ENCODE results near the gene HECW1. TPM values are rescaled to one million over a fixed set of nuclear protein-coding genes. Genes with fewer than 3 reads are reported as not detected.
"Not testable (repeated sequence)": the region's sequence is repeated elsewhere in the genome, so short reads cannot be mapped to it uniquely, and the experiment has no call there.

Gene HECW1
- total RNA-seq, 1 donor from 2014 or later = not detected

DNA sequence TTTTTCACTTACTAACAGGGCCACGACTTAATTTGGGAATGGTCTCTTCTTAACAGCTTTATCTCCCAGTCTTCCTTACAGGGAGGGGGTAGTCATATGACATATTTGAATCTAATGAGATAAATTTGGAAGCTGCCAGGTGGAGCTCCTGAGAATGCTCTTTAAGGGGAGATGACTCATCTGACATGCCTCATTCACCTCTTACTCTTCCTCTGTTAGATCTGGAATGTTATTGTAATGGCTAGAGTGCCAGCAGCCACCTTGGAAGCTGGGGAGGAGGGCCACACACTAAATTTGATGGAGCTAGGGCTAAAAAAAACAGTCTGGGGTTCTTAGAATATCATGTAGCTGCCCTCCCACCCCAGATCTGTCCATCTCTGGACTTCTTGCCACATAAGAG lies 22.7 kb downstream of the HECW1 start:
- ChIA-PET POLR2A (no interaction called here), CTCF (no interaction called here)
- Mint-ChIP-seq H3K4me1 (no peaks in the 10 kb centered on the region), H3K9me3 (no peaks in the 10 kb centered on the region), H3K27ac (no peak overlapping the region), H3K4me3 (no peak overlapping the region), H3K36me3 (ENCODE audit: low read depth) (no peaks in the 10 kb centered on the region), H3K27me3 (peaks cover 11% of the 10 kb centered on the region)
- no peak for ATAC-seq (ENCODE audit: low read depth)
- TF ChIP-seq, protein P1, sequence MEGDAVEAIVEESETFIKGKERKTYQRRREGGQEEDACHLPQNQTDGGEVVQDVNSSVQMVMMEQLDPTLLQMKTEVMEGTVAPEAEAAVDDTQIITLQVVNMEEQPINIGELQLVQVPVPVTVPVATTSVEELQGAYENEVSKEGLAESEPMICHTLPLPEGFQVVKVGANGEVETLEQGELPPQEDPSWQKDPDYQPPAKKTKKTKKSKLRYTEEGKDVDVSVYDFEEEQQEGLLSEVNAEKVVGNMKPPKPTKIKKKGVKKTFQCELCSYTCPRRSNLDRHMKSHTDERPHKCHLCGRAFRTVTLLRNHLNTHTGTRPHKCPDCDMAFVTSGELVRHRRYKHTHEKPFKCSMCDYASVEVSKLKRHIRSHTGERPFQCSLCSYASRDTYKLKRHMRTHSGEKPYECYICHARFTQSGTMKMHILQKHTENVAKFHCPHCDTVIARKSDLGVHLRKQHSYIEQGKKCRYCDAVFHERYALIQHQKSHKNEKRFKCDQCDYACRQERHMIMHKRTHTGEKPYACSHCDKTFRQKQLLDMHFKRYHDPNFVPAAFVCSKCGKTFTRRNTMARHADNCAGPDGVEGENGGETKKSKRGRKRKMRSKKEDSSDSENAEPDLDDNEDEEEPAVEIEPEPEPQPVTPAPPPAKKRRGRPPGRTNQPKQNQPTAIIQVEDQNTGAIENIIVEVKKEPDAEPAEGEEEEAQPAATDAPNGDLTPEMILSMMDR (IDR thresholded peaks at IDR 0.05) = no peak
- intact Hi-C loops (cut with micrococcal nuclease) = no loop called here
- DNase-seq = no peak

DNA sequence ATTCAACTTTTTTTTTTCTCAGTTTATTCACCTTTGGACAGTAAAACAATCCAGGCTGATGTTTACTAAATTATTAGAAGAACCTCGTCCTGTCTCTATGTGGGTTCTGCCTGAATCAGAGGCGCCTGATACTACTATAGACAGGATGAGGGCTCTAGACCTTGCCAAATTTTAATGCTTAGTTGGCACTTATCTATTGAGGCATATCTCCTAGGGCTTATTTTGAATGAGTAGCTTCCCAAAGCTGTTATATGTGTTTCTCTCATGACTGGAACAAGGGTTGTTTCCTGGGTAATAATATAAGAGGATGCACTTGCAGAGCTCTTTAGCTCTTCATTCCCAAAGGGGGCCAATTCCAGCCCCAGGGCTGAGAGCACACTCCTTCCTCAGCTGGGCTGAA lies 23.6 kb downstream of the HECW1 start:
- H3K36me3 Mint-ChIP-seq (ENCODE audit: low read depth) = no peaks in the 10 kb centered on the region
- no peak overlapping the region for H3K27ac Mint-ChIP-seq
- no peaks in the 10 kb centered on the region for H3K9me3 Mint-ChIP-seq
- no peaks in the 10 kb centered on the region for H3K4me1 Mint-ChIP-seq
- POLR2A ChIA-PET = no interaction called here
- CTCF ChIA-PET = no interaction called here
- H3K4me3 Mint-ChIP-seq = no peak overlapping the region
- intact Hi-C loops (cut with micrococcal nuclease) = no loop called here
- TF ChIP-seq, protein P1 (IDR thresholded peaks at IDR 0.05) = no peak
- DNase-seq = no peak
- no peak for ATAC-seq (ENCODE audit: low read depth)
- peaks cover 12% of the 10 kb centered on the region for H3K27me3 Mint-ChIP-seq

DNA sequence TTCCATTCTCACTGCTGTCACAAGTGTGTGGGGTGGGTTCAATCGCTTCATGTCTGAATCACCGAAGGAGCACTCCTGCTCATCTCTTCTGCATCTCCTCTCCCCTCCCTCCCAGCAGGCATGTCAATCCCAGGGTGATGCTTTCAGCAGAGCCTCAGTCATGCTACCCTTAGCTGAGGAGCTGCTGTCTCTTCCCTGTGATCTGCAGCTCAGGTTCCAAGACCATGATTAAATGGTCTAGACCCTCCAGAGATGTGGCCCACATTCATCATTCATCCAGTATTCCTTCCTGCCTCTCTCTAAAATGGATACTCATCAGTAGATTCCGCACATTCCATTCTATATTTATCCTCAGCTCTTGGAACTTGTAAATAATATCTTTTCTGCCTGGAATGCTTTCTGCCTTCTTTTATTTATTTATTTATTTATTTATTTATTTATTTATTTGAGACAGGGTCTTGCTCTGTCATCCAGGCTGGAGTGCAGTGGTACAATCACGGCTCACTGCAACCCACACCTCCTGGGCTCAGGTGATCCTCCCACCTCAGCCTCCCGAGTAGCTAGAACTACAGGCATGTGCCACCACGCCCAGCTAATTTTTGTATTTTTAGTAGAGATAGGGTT lies 24.8 kb downstream of the HECW1 start:
- H3K4me3 Mint-ChIP-seq; ATAC-seq (ENCODE audit: low read depth); H3K36me3 Mint-ChIP-seq (ENCODE audit: low read depth); POLR2A ChIA-PET; H3K9me3 Mint-ChIP-seq; DNase-seq; H3K4me1 Mint-ChIP-seq; H3K27ac Mint-ChIP-seq; intact Hi-C loops (cut with micrococcal nuclease): not testable (repeated sequence)
- CTCF ChIA-PET = interaction anchor here (0.6 kb wide), 1 partner anchor 56 kb away, joined by 3 read pairs; no protein-coding TSS in a partner anchor
- H3K27me3 Mint-ChIP-seq = peaks cover 12% of the 10 kb centered on the region

DNA sequence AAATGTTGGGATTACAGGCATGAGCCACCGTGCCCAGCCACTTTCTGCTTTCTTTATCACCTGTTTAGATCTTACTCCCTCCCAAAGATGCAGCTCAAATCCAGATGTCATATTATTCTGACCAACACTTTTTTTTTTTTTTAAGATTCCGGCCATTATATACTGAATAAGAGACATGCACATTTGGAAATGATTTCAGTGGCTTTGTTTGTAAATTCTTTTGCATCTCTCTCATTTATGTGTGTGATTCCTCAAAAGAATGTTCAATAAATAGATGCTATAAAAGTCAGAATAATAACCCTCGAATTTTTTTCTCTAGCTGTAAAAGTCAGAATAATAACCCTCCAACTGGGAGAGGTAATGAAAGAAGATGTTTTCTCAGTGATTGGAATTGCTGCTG lies 25.4 kb downstream of the HECW1 start:
- H3K36me3 Mint-ChIP-seq (ENCODE audit: low read depth) = no peaks in the 10 kb centered on the region
- H3K27ac Mint-ChIP-seq = no peak overlapping the region
- H3K4me1 Mint-ChIP-seq = no peaks in the 10 kb centered on the region
- H3K4me3 Mint-ChIP-seq = no peak overlapping the region
- ChIA-PET CTCF (interaction anchor here (0.6 kb wide), 1 partner anchor 56 kb away, joined by 3 read pairs; no protein-coding TSS in a partner anchor), POLR2A (no interaction called here)
- H3K27me3 Mint-ChIP-seq = peaks cover 11% of the 10 kb centered on the region
- DNase-seq = no peak
- H3K9me3 Mint-ChIP-seq = no peaks in the 10 kb centered on the region
- intact Hi-C loops (cut with micrococcal nuclease) = no loop called here
- TF ChIP-seq, protein P1 (IDR thresholded peaks at IDR 0.05) = no peak
- ATAC-seq (ENCODE audit: low read depth) = no peak

DNA sequence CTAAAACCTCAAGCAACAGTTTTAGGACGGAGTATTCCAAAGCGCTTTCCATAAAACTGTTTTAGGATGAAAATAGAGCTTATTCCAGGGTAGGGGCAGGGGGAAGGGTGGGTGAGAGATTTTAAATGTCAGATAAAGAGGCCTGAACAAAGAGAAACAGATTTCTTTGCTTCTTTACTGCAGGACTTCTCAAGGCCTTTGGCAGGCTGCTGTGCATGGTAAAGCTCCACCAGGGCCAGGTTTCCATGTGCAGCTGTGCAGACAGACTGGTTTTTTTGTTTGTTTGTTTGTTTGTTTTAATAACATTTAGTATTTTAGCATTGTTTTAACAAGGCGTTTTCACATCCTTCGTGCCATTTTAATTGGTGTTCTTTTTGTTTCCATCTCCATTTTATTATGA lies 26.3 kb downstream of the HECW1 start:
- no peak for DNase-seq
- intact Hi-C loops (cut with micrococcal nuclease) = no loop called here
- no peaks in the 10 kb centered on the region for H3K36me3 Mint-ChIP-seq (ENCODE audit: low read depth)
- no peak overlapping the region for H3K27ac Mint-ChIP-seq
- no peak for ATAC-seq (ENCODE audit: low read depth)
- ChIA-PET CTCF (no interaction called here), POLR2A (no interaction called here)
- H3K9me3 Mint-ChIP-seq = no peaks in the 10 kb centered on the region
- H3K27me3 Mint-ChIP-seq = peaks cover 11% of the 10 kb centered on the region
- H3K4me3 Mint-ChIP-seq = no peak overlapping the region
- TF ChIP-seq, protein P1 (IDR thresholded peaks at IDR 0.05) = no peak
- H3K4me1 Mint-ChIP-seq = no peaks in the 10 kb centered on the region

DNA sequence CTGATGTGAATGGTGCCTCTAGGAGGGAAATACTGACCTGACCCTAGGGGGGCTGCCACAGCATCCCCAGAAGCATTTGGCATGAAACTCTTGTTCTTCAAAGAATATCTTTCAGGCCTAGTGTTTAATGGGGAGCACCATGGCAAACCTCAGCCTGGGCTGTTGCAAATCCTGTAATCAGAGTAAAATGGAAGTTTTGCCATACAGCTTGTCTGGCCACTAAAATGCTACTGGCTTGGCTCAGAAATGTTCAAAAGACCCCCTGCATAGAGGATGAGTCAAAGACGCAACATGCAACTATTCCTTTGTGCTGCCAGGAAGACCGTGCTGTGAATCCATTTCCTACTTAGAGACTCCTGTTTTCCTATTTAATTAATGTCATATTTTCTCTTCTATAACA lies 26.7 kb downstream of the HECW1 start:
- no peak overlapping the region for H3K27ac Mint-ChIP-seq
- ChIA-PET CTCF (no interaction called here), POLR2A (no interaction called here)
- intact Hi-C loops (cut with micrococcal nuclease) = no loop called here
- H3K4me3 Mint-ChIP-seq = no peak overlapping the region
- no peaks in the 10 kb centered on the region for H3K9me3 Mint-ChIP-seq
- TF ChIP-seq, protein P1 (IDR thresholded peaks at IDR 0.05) = no peak
- ATAC-seq (ENCODE audit: low read depth) = no peak
- no peaks in the 10 kb centered on the region for H3K36me3 Mint-ChIP-seq (ENCODE audit: low read depth)
- no peak for DNase-seq
- H3K4me1 Mint-ChIP-seq = no peaks in the 10 kb centered on the region
- H3K27me3 Mint-ChIP-seq = peaks cover 11% of the 10 kb centered on the region
